WTC11 (cell line): ENCODE measurements around the gene POLE3. TPM values are rescaled to one million over a fixed set of nuclear protein-coding genes. Genes with fewer than 3 reads are reported as not detected.

Experiments used
- ATAC-seq: fragments of 200-7000 bp; cut with Tn5 transposase; 2 replicates; pipeline ENCODE4 v1.10.0; 2021; ENCODE audit warnings: mild to moderate bottlenecking, moderate library complexity
- CTCF ChIA-PET: fragments of 300-600 bp; sonication (Branson Sonifier 250); formaldehyde crosslinking; loops from one replicate; lab custom pipeline; 2021; ENCODE audit warnings: antibody characterized with exemption; lab: Charles Lee
- POLR2A ChIA-PET: fragments of 350-600 bp; sonication (Branson Sonifier 250); formaldehyde crosslinking; loops from one replicate; lab custom pipeline; 2021; ENCODE audit warnings: antibody characterized with exemption; lab: Charles Lee
- DNase-seq: peaks from one replicate; pipeline ENCODE4 v3.0.0; 2021; ENCODE audit warnings: low spot score
- H3K27ac Mint-ChIP-seq: 2 replicates; pipeline ENCODE4 v1.8.0; 2021; ENCODE audit warnings: mixed read lengths
- H3K27me3 Mint-ChIP-seq: 2 replicates; pipeline ENCODE4 v1.8.0; 2021; ENCODE audit warnings: low read depth, mild to moderate bottlenecking, moderate library complexity, mixed read lengths
- H3K36me3 Mint-ChIP-seq: 2 replicates; pipeline ENCODE4 v1.8.0; 2021; ENCODE audit warnings: mixed read lengths
- H3K4me1 Mint-ChIP-seq: 2 replicates; pipeline ENCODE4 v1.8.0; 2022; ENCODE audit warnings: mixed read lengths
- H3K4me3 Mint-ChIP-seq: 2 replicates; pipeline ENCODE4 v1.8.0; 2021; ENCODE audit warnings: mild to moderate bottlenecking, moderate library complexity, mixed read lengths
- H3K9me3 Mint-ChIP-seq: 2 replicates; pipeline ENCODE4 v1.8.0; 2021; ENCODE audit warnings: mixed read lengths
- ATF1 ChIP-seq: sonication (generic); formaldehyde crosslinking; IDR thresholded peaks from 2 replicates; pipeline ENCODE4 v1.8.1; 2023; ENCODE audit warnings: mild to moderate bottlenecking, moderate library complexity, missing genetic modification reagents
- ELF4 ChIP-seq: sonication (generic); formaldehyde crosslinking; IDR thresholded peaks from 2 replicates; pipeline ENCODE4 v1.8.1; 2022; ENCODE audit warnings: low read depth, mild to moderate bottlenecking, moderate library complexity, missing genetic modification reagents
- EMX1 ChIP-seq: fragments of 250-450 bp; sonication (Bioruptor Pico); IDR thresholded peaks from 2 replicates; pipeline ENCODE4 v1.8.0; 2021; ENCODE audit warnings: mild to moderate bottlenecking
- GTF2I ChIP-seq: fragments of 250-450 bp; sonication (Bioruptor Pico); conservative IDR thresholded peaks from 2 replicates; pipeline ENCODE4 v1.4.0; 2021; ENCODE audit warnings: mild to moderate bottlenecking
- HMGA2 ChIP-seq: fragments of 250-450 bp; sonication (Bioruptor Pico); IDR thresholded peaks from 2 replicates; pipeline ENCODE4 v1.4.0; 2021; ENCODE audit warnings: mild to moderate bottlenecking, moderate library complexity
- HMGXB4 ChIP-seq: sonication (generic); formaldehyde crosslinking; IDR thresholded peaks from 2 replicates; pipeline ENCODE4 v1.8.1; 2023; ENCODE audit warnings: mild to moderate bottlenecking, moderate library complexity, missing genetic modification reagents
- KAT7 ChIP-seq: sonication (generic); formaldehyde crosslinking; IDR thresholded peaks from 2 replicates; pipeline ENCODE4 v1.8.1; 2023; ENCODE audit warnings: missing genetic modification reagents, mild to moderate bottlenecking, borderline replicate concordance
- NFE2L1 ChIP-seq: sonication (generic); formaldehyde crosslinking; IDR thresholded peaks from 2 replicates; pipeline ENCODE4 v1.8.1; 2023; ENCODE audit warnings: missing genetic modification reagents
- NR1H2 ChIP-seq: sonication (generic); formaldehyde crosslinking; IDR thresholded peaks from 2 replicates; pipeline ENCODE4 v1.9.0; 2021; ENCODE audit warnings: mild to moderate bottlenecking, moderate library complexity, missing genetic modification reagents
- OVOL2 ChIP-seq: fragments of 250-450 bp; sonication (Bioruptor Pico); IDR thresholded peaks from 2 replicates; pipeline ENCODE4 v1.9.0; 2021; ENCODE audit warnings: mild to moderate bottlenecking, borderline replicate concordance
- SMAD3 ChIP-seq: sonication (generic); formaldehyde crosslinking; IDR thresholded peaks from 2 replicates; pipeline ENCODE4 v1.8.0; 2022; ENCODE audit warnings: missing genetic modification reagents, mild to moderate bottlenecking, borderline replicate concordance
- TCF7 ChIP-seq: sonication (generic); formaldehyde crosslinking; IDR thresholded peaks from 2 replicates; pipeline ENCODE4 v1.8.0; 2022; ENCODE audit warnings: mild to moderate bottlenecking, low read depth, missing genetic modification reagents, moderate library complexity
- ZNF138 ChIP-seq: sonication (generic); formaldehyde crosslinking; conservative IDR thresholded peaks from 2 replicates; pipeline ENCODE4 v1.8.1; 2022; ENCODE audit warnings: mild to moderate bottlenecking, moderate library complexity, missing genetic modification reagents
- ZNF423 ChIP-seq: fragments of 250-450 bp; sonication (Bioruptor Pico); IDR thresholded peaks from 2 replicates; pipeline ENCODE4 v2.1.2; 2022; ENCODE audit warnings: mild to moderate bottlenecking, moderate library complexity
- ZNF532 ChIP-seq: fragments of 250-450 bp; sonication (Bioruptor Pico); IDR thresholded peaks from 2 replicates; pipeline ENCODE4 v1.9.0; 2021; ENCODE audit warnings: mild to moderate bottlenecking, borderline replicate concordance
- total RNA-seq: library from RNA; stranded (reverse); gene quantifications from 3 replicates; pipeline ENCODE4 v1.2.3, GENCODE V29; 2021
- TF ChIP-seq, protein P1 (sequence below): fragments of 200-600 bp; IDR thresholded peaks from 2 replicates; pipeline ENCODE4 v1.8.0; 2022; ENCODE audit warnings: antibody characterized with exemption
- TF ChIP-seq, protein P2 (sequence below): fragments of 250-450 bp; sonication (Bioruptor Pico); IDR thresholded peaks from 2 replicates; pipeline ENCODE4 v1.9.0; 2021; ENCODE audit warnings: mild to moderate bottlenecking
- TF ChIP-seq, protein P3 (sequence below): fragments of 250-450 bp; sonication (Bioruptor Pico); IDR thresholded peaks from 2 replicates; pipeline ENCODE4 v1.8.0; 2021; ENCODE audit warnings: mild to moderate bottlenecking
- TF ChIP-seq, protein P4 (sequence below): sonication (generic); formaldehyde crosslinking; IDR thresholded peaks from 2 replicates; pipeline ENCODE4 v1.8.1; 2023; ENCODE audit warnings: mild to moderate bottlenecking, missing genetic modification reagents, borderline replicate concordance
- TF ChIP-seq, protein P5 (sequence below): fragments of 250-450 bp; sonication (Bioruptor Pico); conservative IDR thresholded peaks from 2 replicates; pipeline ENCODE4 v1.9.0; 2021; ENCODE audit warnings: mild to moderate bottlenecking

Gene POLE3
- total RNA-seq, 1 experiment from 2014 or later = 43.6 TPM

- CTCF ChIA-PET = interaction anchor here (0.6 kb wide), 1 partner anchor 193 kb away, joined by 3 read pairs; no protein-coding TSS in a partner anchor
- H3K4me3 Mint-ChIP-seq = no peak overlapping the region
- ATAC-seq = no peak
- POLR2A ChIA-PET = no interaction called here
- H3K27ac Mint-ChIP-seq = no peak overlapping the region
- DNase-seq = no peak
- H3K9me3 Mint-ChIP-seq = no peaks in the 10 kb centered on the region
- no peaks in the 10 kb centered on the region; the same call in 1 of the 2 replicates for H3K36me3 Mint-ChIP-seq
- H3K4me1 Mint-ChIP-seq = peaks cover 4% of the 10 kb centered on the region; the same call in 1 of the 2 replicates
- no peaks in the 10 kb centered on the region for H3K27me3 Mint-ChIP-seq
- TF ChIP-seq ZNF138 (CRISPR knock-in tag) = no peak
- no peak for TF ChIP-seq HMGA2
- TF ChIP-seq KAT7 (CRISPR knock-in tag) = no peak
- TF ChIP-seq, protein P1, sequence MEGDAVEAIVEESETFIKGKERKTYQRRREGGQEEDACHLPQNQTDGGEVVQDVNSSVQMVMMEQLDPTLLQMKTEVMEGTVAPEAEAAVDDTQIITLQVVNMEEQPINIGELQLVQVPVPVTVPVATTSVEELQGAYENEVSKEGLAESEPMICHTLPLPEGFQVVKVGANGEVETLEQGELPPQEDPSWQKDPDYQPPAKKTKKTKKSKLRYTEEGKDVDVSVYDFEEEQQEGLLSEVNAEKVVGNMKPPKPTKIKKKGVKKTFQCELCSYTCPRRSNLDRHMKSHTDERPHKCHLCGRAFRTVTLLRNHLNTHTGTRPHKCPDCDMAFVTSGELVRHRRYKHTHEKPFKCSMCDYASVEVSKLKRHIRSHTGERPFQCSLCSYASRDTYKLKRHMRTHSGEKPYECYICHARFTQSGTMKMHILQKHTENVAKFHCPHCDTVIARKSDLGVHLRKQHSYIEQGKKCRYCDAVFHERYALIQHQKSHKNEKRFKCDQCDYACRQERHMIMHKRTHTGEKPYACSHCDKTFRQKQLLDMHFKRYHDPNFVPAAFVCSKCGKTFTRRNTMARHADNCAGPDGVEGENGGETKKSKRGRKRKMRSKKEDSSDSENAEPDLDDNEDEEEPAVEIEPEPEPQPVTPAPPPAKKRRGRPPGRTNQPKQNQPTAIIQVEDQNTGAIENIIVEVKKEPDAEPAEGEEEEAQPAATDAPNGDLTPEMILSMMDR = no peak
- TF ChIP-seq EMX1 (CRISPR knock-in tag) = no peak
- TF ChIP-seq, protein P2, sequence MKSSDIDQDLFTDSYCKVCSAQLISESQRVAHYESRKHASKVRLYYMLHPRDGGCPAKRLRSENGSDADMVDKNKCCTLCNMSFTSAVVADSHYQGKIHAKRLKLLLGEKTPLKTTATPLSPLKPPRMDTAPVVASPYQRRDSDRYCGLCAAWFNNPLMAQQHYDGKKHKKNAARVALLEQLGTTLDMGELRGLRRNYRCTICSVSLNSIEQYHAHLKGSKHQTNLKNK (CRISPR knock-in tag) = no peak
- TF ChIP-seq ELF4 = no peak
Observed at GRCh38 chr9:113393281-113393680, 17.2 kb downstream of the POLE3 start.

GRCh38 chr9:113391917-113392316 lies 18.6 kb downstream of the POLE3 start:
- POLR2A ChIA-PET = no interaction called here
- CTCF ChIA-PET = interaction anchor here (1.8 kb wide), 1 partner anchor 9 kb away, joined by 6 read pairs; the partner anchor contains the start of gene ALAD
- no peak for DNase-seq
- TF ChIP-seq OVOL2 (CRISPR knock-in tag) = no peak
- no peak for TF ChIP-seq NFE2L1 (CRISPR knock-in tag)
- no peak for TF ChIP-seq HMGA2
- no peak for TF ChIP-seq NR1H2
- TF ChIP-seq ATF1 (CRISPR knock-in tag) = no peak
- no peak for TF ChIP-seq GTF2I
- TF ChIP-seq HMGXB4 (CRISPR knock-in tag) = no peak
- TF ChIP-seq, protein P3, sequence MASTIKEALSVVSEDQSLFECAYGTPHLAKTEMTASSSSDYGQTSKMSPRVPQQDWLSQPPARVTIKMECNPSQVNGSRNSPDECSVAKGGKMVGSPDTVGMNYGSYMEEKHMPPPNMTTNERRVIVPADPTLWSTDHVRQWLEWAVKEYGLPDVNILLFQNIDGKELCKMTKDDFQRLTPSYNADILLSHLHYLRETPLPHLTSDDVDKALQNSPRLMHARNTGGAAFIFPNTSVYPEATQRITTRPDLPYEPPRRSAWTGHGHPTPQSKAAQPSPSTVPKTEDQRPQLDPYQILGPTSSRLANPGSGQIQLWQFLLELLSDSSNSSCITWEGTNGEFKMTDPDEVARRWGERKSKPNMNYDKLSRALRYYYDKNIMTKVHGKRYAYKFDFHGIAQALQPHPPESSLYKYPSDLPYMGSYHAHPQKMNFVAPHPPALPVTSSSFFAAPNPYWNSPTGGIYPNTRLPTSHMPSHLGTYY = no peak
- TF ChIP-seq, protein P4, sequence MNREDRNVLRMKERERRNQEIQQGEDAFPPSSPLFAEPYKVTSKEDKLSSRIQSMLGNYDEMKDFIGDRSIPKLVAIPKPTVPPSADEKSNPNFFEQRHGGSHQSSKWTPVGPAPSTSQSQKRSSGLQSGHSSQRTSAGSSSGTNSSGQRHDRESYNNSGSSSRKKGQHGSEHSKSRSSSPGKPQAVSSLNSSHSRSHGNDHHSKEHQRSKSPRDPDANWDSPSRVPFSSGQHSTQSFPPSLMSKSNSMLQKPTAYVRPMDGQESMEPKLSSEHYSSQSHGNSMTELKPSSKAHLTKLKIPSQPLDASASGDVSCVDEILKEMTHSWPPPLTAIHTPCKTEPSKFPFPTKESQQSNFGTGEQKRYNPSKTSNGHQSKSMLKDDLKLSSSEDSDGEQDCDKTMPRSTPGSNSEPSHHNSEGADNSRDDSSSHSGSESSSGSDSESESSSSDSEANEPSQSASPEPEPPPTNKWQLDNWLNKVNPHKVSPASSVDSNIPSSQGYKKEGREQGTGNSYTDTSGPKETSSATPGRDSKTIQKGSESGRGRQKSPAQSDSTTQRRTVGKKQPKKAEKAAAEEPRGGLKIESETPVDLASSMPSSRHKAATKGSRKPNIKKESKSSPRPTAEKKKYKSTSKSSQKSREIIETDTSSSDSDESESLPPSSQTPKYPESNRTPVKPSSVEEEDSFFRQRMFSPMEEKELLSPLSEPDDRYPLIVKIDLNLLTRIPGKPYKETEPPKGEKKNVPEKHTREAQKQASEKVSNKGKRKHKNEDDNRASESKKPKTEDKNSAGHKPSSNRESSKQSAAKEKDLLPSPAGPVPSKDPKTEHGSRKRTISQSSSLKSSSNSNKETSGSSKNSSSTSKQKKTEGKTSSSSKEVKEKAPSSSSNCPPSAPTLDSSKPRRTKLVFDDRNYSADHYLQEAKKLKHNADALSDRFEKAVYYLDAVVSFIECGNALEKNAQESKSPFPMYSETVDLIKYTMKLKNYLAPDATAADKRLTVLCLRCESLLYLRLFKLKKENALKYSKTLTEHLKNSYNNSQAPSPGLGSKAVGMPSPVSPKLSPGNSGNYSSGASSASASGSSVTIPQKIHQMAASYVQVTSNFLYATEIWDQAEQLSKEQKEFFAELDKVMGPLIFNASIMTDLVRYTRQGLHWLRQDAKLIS (CRISPR knock-in tag) = no peak
- no peak for TF ChIP-seq ZNF423 (CRISPR knock-in tag)
- TF ChIP-seq SMAD3 = no peak
- TF ChIP-seq TCF7 (CRISPR knock-in tag) = no peak
- TF ChIP-seq, protein P5, sequence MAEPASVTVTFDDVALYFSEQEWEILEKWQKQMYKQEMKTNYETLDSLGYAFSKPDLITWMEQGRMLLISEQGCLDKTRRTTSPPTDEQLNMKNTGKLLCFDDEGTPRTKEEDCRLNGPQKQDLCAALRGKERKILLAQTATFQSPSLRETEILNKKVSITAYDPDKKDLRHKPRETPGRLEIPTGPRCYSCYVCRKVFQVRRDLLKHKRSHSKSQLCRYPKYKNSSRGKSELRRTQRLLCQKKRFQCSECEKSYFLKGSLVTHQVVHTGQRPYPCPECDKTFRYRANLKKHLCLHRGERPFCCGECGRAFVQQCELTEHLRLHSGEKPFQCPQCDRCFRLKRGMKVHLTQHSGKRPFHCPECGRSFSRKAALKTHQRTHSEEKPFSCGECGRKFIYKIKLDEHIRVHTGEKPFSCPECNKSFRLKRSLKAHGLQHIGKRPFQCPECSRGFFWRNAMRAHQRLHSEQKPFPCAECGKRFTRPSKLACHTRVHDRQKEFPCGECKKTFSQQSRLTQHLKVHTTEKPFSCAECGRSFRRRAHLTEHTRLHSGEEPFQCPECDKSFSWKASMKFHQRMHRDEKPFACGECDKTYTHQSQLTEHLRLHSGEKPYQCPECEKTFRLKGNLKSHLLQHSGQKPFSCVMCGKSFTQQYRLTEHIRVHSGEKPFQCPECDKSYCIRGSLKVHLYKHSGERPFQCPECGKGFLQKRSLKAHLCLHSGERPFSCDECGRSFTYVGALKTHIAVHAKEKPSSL (CRISPR knock-in tag) = no peak
- TF ChIP-seq ZNF532 (CRISPR knock-in tag) = no peak

More at GRCh38 chr9:113391917-113392316, 18.6 kb downstream of the POLE3 start:
- ATAC-seq = no peak
- Mint-ChIP-seq H3K36me3 (peaks cover 4% of the 10 kb centered on the region), H3K27me3 (no peaks in the 10 kb centered on the region), H3K4me1 (peaks cover 4% of the 10 kb centered on the region; the same call in 1 of the 2 replicates), H3K9me3 (no peaks in the 10 kb centered on the region), H3K4me3 (no peak overlapping the region), H3K27ac (no peak overlapping the region)
